ENCODE data around the gene TMEM184A. TPM values are rescaled to one million over a fixed set of nuclear protein-coding genes. Genes with fewer than 3 reads are reported as not detected.

Gene TMEM184A
- total RNA-seq, 4 donors from 2014 or later: 0.66 to 2.5 TPM; not detected in 2

DNA sequence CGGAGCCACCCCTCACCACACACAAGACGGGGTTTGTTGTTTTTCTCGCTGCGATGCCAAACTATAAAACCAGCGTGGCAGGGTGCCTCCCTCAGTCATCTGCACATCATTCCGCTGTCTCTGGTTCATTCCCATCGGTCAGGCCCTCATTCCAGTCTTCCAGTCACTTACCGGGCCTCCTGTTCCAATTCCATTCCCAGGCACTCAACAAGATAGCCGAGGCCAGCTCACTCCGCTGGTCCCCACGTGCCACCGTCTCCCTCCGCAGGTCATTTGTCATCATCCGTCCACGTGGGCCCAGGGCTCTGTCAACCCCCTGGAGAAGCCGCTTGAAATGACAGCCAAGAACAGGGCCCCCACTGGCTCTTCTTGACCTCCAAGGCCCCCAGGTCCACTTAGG is 6.1 kb upstream of the TMEM184A start:
- TF ChIP-seq EP300 (IDR thresholded peaks at IDR 0.05) (no peak), POLR2A (IDR thresholded peaks at IDR 0.05) (no peak)
- TF ChIP-seq, protein P1, sequence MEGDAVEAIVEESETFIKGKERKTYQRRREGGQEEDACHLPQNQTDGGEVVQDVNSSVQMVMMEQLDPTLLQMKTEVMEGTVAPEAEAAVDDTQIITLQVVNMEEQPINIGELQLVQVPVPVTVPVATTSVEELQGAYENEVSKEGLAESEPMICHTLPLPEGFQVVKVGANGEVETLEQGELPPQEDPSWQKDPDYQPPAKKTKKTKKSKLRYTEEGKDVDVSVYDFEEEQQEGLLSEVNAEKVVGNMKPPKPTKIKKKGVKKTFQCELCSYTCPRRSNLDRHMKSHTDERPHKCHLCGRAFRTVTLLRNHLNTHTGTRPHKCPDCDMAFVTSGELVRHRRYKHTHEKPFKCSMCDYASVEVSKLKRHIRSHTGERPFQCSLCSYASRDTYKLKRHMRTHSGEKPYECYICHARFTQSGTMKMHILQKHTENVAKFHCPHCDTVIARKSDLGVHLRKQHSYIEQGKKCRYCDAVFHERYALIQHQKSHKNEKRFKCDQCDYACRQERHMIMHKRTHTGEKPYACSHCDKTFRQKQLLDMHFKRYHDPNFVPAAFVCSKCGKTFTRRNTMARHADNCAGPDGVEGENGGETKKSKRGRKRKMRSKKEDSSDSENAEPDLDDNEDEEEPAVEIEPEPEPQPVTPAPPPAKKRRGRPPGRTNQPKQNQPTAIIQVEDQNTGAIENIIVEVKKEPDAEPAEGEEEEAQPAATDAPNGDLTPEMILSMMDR (IDR thresholded peaks at IDR 0.05): no peak
- Histone ChIP-seq H3K27ac (no peak overlapping the region), H3K4me1 (peaks cover 0 to 18% (median 0%) of the 10 kb centered on the region in 4 donors), H3K9me3 (no peaks in the 10 kb centered on the region), H3K27me3 (peaks cover 0 to 16% of the 10 kb centered on the region in 2 donors), H3K4me3 (no peak overlapping the region), H3K36me3 (peaks cover 0 to 27% (median 0%) of the 10 kb centered on the region in 3 donors)
- DNase-seq (ENCODE audit: low spot score in 2 of 2): no peak
- WGBS, 2 donors: 54 to 56% methylated on average over 16 of the region's 16 CpGs

DNA sequence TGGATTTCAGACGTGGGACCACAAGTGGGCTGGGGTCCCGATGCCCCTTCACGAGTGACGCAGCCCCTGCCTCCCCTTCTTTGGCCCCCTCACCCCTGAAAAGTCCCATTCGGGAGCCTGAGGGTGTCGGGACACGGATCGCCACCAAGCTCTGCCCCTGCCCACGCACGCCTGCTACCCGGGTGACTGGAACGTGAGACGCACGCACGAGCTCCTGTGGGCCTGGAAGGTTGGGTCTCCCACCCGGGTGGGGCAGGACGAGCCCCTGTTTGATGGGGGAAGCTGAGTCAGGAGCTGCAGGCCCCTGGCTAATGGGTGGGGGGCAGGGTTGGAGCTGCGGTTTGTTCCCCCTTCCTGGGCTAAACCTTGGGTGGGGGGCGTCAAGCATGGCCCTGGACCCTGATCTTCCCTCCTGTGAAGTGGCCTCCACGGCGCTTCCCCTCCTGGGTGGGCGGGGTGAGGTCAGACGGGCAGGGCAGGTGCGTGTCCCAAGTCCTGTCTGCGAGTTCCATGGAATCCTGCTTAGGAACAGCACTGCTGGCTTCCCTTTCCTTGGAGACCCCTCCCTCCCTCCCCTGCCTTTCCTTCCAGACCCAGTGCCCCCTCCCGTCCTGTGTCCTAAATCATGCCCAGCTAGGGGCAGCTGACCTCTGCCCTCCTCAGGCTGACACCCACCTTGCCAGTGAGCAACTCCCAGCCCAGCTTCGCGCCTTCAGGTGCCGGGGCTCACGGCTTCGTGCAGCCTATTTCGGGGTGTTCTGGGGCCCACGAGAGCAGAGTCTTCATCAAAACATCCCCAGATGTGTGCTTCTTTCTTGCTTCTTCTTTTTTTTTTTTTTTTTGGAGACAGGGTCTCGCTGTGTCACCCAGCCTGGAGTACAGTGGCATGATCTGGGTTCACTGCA is 5.3 kb upstream of the TMEM184A start:
- no peak for DNase-seq (ENCODE audit: low spot score in 2 of 2)
- Histone ChIP-seq H3K9me3 (no peaks in the 10 kb centered on the region), H3K27me3 (peaks cover 0 to 16% of the 10 kb centered on the region in 2 donors), H3K36me3 (peaks cover 0 to 19% (median 0%) of the 10 kb centered on the region in 3 donors), H3K4me3 (no peak overlapping the region), H3K27ac (no peak overlapping the region), H3K4me1 (peaks cover 0 to 12% (median 0%) of the 10 kb centered on the region in 4 donors)
- no peak for TF ChIP-seq EP300 (IDR thresholded peaks at IDR 0.05)
- WGBS, 2 donors: 79 to 83% methylated on average over 19 to 34 of the region's 34 CpGs

- peaks cover 0 to 23% of the 10 kb centered on the region in 2 donors for H3K27me3 ChIP-seq
- no peak for TF ChIP-seq POLR2A (IDR thresholded peaks at IDR 0.05)
- TF ChIP-seq, protein P1 (IDR thresholded peaks at IDR 0.05): no peak
- H3K9me3 ChIP-seq: no peaks in the 10 kb centered on the region
- peaks cover 0 to 12% (median 0%) of the 10 kb centered on the region in 3 donors for H3K36me3 ChIP-seq
- H3K27ac ChIP-seq: no peak overlapping the region
- 86 to 95% methylated on average over 3 to 13 of the region's 13 CpGs for WGBS, 2 donors
- H3K4me3 ChIP-seq: no peak overlapping the region
- no peak for DNase-seq (ENCODE audit: low spot score in 2 of 2)
- H3K4me1 ChIP-seq: peaks cover 0 to 16% (median 0%) of the 10 kb centered on the region in 4 donors
Measured at GRCh38 chr7:1560620-1561031, 4.6 kb upstream of the TMEM184A start.

DNA sequence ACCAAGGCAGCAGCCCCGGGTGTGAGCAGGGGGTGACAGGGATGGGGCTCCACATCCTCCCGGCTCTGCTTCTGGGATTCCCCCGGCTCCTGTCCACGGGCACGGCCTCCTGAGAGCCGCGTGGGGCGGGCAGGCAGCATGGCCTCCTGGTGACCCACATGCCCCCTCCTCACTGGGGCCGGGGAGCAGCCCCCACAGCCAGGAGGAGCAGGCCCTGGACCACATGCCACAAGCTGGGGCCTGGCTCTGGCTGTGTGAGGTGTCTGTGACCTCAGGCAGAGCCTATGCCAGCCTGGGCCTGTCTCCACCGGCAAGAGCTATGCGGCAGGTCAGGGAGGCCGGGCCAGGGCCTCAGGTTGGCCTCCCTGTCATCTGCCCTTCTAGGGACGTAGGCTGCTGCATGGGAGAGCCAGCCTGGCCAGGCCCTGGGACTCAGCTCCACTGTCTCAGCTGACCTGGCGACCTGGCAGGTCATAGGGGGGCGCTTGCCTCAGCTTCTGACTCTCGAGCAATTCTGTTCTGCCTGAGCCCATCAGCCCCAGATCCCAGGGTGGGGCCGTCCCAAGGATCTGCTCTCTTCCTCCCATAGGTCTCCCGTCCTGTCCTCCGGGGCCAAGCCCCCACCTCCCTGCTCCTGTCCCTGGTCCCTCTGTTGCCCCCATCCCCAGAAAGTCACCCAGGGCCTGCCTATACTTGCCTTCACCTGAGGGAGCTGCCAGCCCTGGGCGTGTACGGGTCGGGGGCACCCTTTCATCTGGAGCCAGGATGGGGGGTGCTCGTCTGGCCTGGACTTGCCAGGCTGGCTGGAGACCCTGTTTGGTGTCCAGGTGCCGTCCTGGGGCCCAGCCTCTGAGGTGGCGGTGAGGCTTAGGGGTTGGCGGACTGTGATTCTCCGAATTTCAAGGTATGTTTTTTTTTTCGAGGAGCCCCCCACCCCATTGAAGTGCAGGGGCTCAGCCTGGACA is 3.9 kb upstream of the TMEM184A start:
- DNase-seq (ENCODE audit: low spot score in 2 of 2): no peak
- TF ChIP-seq POLR2A (IDR thresholded peaks at IDR 0.05) (no peak), EP300 (IDR thresholded peaks at IDR 0.05) (no peak)
- TF ChIP-seq, protein P1 (IDR thresholded peaks at IDR 0.05): no peak
- Histone ChIP-seq H3K4me1 (peaks cover 0 to 24% (median 0%) of the 10 kb centered on the region in 4 donors), H3K27me3 (peaks cover 0 to 24% of the 10 kb centered on the region in 2 donors), H3K4me3 (no peak overlapping the region), H3K9me3 (no peaks in the 10 kb centered on the region), H3K36me3 (peaks cover 0 to 5% (median 0%) of the 10 kb centered on the region in 3 donors), H3K27ac (no peak overlapping the region)
- 79 to 84% methylated on average over 17 to 27 of the region's 28 CpGs for WGBS, 2 donors

DNA sequence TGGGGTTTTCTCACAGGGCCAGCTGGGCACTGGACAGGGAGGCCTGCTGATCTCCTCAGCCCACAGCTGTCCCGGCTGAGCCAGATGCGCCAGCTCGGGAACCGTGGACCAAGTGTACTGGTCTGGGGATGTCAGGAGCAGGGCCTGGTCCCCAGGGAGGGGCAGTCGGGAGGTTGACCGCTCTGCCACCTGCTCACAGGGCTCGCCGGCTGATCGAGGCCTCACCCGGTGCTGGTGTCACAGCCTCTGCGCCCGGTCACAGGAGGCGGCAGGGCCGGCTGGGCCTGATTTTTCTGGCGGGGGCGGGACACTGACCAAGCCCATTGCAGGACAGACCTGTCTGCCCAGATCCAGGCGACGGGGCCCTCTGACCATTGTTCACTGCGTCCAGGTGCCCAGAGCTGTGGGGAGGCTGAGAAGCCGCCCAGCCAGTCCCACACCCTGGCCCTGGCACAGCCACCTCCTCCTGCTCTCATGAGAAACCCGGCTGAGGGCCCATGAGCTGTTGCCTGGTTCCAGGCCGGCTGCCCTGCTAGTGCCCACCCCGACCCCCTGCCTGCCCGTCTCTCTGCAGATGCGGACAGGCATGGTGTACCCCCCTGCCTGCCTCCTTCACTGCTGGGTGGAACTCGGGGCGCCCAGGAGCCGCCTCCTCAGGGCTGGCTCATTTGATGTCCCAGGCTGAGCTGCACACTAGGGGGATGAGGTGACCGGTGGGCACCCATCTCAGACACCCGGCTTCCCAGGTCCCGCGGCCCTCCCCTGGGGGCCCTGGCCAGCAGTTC is 3.0 kb upstream of the TMEM184A start:
- peaks cover 0 to 18% (median 0%) of the 10 kb centered on the region in 4 donors for H3K4me1 ChIP-seq
- DNase-seq (ENCODE audit: low spot score in 2 of 2): no peak
- H3K4me3 ChIP-seq: no peak overlapping the region
- 85 to 91% methylated on average over 26 to 29 of the region's 32 CpGs for WGBS, 2 donors
- no peak for TF ChIP-seq POLR2A (IDR thresholded peaks at IDR 0.05)
- H3K36me3 ChIP-seq: no peaks in the 10 kb centered on the region
- no peaks in the 10 kb centered on the region for H3K9me3 ChIP-seq
- H3K27me3 ChIP-seq: peaks cover 0 to 24% of the 10 kb centered on the region in 2 donors
- H3K27ac ChIP-seq: no peak overlapping the region
